Stimulated activated CD4-positive, alpha-beta T cell treated with anti-CD3 and anti-CD28 coated beads, Interleukin-4, amount 100 ng/mL, for 1 hour (primary cell): ENCODE measurements around the gene ANKRD34A.

Experiments used
- DNase-seq: peaks from one replicate; pipeline ENCODE4 v3.0.0-alpha.2; 2020

The ANKRD34A gene

DNA sequence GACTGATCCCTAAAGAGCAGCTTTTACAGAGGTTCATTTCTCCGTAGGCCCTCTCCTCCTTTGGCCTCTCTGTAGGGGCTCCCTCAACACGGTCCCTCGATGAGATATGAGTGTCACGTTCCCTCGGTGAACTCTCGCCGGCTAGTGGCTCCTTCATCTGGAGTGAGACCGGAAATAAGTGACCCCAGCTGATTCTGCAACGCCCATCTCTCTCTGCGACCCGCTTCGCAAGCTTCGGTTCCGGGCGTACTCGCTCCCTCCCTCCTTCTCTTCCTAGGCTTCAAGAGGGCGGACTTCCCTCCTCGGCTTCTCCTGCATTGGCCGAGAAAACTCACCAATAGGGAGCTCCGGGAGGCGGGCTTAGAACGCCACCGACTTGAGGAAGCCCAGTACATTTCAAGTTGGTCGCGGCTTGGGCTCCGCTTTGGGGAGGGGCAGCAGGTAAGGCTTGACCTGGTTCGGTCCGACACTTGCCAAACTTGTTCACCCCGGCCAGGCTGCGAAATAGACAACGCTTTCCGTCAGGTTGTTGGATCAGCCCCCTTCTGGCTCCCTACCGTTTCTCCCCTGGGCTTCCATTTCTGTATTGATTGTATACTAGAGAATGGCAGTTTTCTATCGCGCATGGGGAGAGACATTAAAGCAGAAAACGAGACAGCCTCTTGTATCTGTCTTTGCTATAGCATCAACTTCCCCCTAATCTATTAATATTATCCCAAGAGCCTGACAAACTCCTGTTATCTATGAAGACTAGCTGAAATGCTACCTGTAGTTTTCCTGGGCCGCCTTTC is at the start of gene ANKRD34A, which contains the start of gene POLR3GL:
TSS of gene ANKRD34A (minus strand) at position 248 of the 791 bp plus-strand sequence. CDS start 2,816 bp downstream, outside the sequence.
TSS of gene POLR3GL (plus strand) at position 363 of the 791 bp plus-strand sequence. CDS start 10,176 bp downstream, outside the sequence.
- DNase-seq: peak; percentile 91

GRCh38 chr1:146013559-146013922 is 49.2 kb upstream of the ANKRD34A start:
- DNase-seq: no peak

DNA sequence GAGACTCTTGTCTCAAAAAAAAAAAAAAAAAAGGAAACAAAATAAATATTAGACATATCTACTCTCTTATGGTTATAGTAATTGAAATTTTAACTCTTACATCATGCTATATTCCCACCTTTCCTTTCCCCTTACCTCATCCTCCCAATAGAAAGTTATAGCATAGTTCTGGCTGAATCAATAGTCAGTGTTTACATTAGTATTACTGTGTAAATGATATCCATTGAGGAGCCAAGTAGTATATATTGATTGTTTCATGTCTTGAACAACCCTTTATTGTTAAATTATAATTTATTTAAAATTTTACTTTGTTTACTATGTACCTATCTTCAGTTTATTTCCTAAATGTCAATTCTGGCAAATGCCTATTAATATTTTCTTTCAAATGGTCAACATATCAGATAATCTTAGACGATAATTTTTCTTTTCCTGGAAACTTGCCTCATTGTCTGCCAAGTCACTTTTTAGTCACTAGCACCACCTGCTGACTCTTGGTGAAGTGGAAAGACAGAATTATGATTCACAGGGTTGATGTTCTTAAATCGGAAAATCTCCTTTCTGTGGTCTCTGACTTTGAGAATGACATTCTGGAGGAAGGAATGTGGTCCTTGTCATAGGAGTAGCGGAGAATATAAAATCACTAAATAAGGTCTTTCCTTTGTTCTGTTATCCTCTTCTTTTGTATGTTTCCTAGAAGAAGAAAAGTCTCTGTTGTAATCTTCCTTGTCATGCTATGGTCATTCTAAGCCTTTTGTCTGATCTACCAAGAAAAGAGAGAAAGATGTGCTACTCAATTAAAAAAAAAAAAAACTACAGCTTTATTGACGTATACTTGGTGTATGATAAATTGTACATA is 48.6 kb upstream of the ANKRD34A start:
- DNase-seq: no peak

GRCh38 chr1:146010126-146010738 is 45.9 kb upstream of the ANKRD34A start:
- no peak for DNase-seq

DNA sequence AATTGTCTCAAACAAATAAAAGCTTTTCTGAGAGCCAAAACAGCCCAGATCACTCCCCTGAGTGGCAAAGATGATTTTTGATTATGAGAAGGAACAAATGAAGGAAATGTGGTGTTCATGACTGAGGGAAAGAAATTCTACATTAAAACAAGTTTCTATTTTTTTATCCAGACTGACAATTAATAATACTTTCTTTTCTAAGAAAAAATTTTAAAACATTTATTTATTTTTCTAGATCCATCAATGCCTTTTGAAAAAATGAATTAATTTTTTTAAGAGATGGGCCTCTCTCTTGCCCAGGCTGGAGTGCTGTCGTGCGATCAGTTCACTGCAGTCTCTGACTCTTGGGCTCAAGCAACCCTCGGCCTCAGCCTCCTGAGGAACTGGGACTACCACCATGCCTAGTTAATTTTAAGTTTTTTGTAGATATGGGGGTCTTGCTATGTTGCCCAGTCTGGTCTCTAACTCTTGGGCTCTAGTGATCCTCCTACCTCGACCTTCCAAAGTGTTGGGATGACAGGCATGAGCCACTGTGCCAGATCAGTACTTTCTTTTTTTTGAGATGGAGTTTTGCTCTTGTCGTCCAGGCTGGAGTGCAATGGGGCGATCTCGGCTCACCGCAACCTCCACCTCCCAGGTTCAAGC is 43.2 kb upstream of the ANKRD34A start:
- DNase-seq: no peak

DNA sequence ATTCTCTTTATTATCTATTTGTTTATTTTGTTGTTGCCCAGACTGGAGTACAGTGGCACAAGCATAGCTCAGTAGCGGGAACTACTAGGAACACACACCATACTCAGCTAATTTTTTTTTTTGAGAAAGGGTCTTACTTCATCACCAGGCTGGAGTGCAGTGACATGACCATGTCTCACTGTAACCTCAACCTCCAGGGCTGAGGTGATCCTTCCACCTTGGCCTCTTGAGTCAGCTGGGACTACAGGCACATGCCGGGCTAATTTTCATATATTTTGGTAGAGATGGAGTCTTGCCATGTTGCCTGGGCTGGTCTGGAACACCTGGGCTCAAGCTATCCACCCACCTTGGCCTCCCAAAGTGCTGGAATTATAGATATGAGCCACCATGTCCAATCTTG is 37.3 kb upstream of the ANKRD34A start:
- DNase-seq: no peak

DNA sequence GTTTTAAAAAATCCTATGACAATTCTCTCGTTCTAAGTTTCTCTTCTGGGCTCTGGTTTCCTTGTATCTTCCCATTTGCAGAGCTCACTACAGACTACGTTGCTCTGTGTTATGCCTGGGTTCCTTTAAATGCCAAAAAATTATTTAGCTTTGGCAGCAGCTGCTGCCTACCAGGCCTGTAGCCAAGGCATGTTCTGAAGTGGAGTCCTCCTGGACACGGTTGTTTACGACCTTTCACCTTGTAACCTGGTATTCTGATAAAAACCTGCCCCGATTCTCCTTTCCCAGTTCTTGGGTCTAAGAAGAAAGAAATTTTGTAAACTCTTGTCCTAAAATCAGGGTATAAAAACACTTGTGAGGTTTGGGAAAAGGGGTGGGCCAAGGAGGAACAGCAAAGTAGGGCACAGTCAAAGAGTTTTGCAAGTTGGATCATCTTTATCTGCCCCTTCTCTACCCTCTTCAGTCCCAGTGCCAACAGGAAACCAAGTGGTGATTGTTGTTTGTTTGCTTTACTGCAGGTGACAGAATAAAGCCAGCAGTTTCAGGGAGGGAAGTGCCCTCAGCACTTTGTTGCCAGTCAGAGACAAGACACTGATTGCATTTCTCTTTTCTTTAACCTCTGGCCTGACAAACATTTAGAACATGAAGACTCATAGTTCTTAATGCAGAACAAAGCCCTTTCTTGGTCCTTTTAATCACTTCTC is 35.1 kb upstream of the ANKRD34A start:
- no peak for DNase-seq

GRCh38 chr1:145997718-145998023 is 33.3 kb upstream of the ANKRD34A start:
- DNase-seq: no peak

- peak; percentile 56 for DNase-seq
Measured at GRCh38 chr1:145997016-145997717, 32.8 kb upstream of the ANKRD34A start.

DNA sequence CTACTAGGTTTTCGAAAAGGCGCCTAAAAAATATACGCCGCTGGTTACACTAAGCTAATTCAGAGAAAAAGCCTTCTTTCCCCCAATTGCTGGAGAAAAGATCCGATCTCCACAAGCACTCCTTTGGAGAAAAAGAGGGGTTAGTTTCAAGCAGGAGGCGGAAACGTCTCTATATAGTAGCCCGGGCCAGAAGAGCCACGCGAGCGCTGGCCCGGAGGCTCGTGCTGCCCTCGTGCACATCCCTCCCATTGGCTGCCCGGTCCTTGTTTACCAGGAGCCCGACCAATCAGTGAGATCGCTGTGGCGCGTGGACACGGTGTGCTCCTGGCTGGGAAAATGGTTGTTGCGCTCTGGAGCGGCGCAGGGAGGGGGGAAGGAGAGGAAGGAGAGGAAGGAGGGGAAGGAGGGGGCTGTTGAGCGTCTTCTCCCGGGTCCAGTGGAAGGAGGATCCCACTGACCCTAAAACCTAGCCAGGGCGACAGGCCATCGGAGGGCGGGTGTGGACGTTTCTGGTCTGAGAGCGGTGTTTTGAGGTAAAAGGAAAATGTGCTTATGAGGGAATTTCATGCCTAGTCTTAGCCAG is 32.1 kb upstream of the ANKRD34A start, which contains the start of gene TXNIP:
TSS of gene TXNIP (minus strand) at position 147 of the 583 bp plus-strand sequence. CDS start 313 bp downstream, outside the sequence.
- DNase-seq: peak; percentile 91

DNA sequence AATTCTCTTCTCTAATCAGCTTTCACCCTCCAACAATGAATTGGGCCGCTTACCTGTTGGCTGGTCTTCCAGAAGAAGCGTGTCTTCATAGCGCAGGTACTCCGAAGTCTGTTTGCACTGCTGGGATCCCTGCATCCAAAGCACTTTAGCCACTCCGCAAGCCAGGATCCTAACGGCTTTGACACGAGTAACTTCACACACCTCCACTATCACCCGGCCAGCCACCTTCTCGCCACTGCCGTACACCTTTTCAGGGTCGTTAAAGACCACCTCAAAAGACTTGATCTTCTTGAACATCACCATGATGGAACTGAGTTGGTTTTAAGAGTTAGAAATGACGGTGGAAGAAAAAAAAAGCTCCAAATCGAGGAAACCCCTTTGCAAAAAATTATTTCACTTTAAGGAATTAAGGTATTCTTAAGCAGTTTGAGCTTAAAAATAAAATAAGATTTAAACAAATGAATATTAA is 31.6 kb upstream of the ANKRD34A start:
- DNase-seq: no peak

DNA sequence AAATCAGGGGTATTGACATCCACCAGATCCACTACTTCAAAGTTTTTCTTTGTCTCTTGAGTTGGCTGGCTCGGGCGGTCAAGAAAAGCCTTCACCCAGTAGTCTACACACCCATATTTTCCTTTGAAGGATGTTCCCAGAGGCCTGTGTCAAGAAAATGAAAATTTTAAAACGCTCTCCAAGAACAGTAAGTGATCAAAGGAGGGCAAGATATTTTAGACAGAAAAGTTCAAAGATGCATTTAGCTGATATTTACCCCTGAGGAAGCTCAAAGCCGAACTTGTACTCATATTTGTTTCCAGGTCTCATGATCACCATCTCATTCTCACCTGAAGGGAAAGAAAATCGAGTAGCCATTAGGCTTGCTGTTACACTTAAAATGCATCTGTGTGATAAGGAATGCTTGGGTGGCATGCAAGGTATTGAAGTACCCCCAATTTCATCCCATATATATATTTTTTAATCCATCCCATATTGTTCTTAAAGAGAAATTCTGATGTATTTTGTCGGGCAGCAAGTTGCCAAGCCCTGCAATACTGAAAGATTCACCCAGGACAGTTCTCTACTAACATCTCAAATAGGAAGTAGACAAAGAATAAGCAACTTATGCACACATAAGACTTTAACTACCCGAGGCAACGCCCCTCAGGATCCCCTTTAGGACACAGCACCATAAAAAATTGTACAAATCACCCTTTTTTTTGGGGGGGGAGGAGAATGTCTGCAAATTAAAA is 30.9 kb upstream of the ANKRD34A start:
- no peak for DNase-seq

GRCh38 chr1:145994391-145995120 is 30.2 kb upstream of the ANKRD34A start:
- DNase-seq: peak; percentile 33

DNA sequence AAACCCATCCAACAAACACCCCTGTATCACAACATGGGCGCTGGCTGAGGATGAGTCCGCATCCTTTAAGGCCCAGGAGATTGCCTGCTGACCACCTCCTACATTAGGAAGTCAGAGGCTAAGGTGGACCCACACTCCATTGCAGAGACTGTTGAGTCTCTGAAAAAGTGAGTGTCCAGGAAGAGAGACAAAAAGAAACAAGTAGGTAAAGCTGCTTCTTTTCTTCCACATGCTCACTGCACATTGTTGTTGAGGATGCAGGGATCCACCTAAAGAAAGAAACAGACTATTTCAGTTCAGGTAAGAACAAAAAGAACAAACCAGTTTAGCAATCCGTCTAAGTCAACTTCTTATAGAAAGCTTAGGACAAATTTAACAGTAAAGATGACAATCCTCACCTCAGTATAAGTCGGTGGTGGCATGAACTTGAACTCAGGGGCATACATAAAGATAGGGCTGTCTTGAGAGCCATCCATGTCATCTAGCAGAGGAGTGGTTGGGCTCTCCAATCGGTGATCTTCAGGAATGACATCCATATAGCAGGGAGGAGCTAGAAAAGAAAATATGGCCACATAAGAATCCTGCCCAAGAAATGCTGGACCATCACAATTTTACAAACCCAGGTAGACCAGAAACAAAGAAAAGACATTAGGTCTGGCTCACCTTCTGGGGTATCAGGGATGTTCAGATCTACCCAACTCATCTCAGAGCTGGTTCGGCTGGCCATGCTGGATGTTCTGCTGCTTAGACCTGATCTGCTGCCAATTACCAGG is 29.4 kb upstream of the ANKRD34A start:
- no peak for DNase-seq

GRCh38 chr1:145992958-145993617 is 28.7 kb upstream of the ANKRD34A start:
- DNase-seq: no peak

DNA sequence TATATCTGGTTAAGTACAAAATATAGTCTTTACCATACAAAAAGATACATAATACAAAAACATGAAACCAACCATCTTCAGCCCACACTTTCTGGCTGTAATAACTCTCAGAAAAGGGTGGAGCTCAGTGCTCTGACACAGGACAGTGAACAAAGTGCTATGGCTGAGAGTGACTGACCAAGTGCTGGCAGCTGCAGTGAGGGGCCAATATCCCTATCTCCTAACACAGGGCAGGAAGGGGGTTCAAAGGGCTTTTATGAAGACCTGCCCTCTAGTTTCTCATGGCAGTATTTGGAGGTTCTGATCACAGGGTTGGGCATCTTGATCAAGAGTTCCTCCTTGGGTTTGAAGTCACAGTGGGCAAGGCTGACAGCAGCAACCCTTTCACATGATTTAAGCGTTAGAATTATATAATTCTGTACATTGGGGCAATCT is 28.1 kb upstream of the ANKRD34A start:
- no peak for DNase-seq

GRCh38 chr1:145991735-145992412 is 27.5 kb upstream of the ANKRD34A start:
- DNase-seq: no peak
